HG03439 (cell line): ENCODE data around the gene TM7SF3.
"Not testable (repeated sequence)": the region's sequence is repeated elsewhere in the genome, so short reads cannot be mapped to it uniquely, and the experiment has no call there.

ENCODE experiments used
- ATAC-seq: cut with Tn5 transposase; IDR thresholded peaks from one replicate; pipeline ENCODE4 v1.9.1; 2021; ENCODE audit warnings: mild to moderate bottlenecking, moderate library complexity; ENCODE audit not compliant: unreplicated experiment

The TM7SF3 gene, protein sequence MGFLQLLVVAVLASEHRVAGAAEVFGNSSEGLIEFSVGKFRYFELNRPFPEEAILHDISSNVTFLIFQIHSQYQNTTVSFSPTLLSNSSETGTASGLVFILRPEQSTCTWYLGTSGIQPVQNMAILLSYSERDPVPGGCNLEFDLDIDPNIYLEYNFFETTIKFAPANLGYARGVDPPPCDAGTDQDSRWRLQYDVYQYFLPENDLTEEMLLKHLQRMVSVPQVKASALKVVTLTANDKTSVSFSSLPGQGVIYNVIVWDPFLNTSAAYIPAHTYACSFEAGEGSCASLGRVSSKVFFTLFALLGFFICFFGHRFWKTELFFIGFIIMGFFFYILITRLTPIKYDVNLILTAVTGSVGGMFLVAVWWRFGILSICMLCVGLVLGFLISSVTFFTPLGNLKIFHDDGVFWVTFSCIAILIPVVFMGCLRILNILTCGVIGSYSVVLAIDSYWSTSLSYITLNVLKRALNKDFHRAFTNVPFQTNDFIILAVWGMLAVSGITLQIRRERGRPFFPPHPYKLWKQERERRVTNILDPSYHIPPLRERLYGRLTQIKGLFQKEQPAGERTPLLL

DNA sequence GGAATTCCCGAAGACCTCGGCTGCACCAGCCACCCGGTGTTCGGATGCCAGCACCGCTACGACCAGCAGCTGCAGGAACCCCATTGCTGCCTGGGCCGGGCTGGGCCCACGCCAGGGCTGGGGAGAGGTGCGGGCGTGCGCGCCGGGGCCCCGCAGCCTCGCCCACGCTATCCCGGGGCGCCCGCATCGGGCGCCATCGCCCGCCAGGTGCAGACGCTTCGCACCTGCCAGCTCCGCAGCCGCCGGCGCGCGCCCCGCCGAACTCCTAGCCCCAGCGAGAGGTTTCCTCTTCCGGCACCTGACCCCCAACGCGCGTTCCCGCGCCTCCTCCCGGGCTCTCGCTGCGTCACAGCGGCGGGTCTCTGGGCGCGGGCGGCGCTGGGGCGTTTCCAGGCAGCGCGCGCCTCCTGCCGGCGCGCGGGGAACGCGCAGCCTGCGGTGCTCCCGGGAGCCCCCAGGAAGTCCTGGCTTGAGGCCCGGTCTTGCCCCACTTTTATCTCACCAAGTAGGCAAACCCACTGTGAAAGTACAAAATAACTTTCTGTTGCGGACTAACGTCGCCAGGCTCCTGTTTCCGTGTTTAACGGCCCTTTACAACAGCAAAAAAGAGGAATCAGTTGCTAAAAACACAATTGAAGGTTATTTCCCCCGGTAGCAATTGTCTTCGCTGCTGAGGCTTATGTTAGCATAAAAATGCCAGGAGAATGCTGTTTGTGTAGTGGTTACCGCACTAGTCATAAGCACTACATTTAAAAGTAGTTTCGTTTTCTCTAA lies at the start of gene TM7SF3:
TM7SF3 (minus strand) TSS at position 300 of the 774 bp plus-strand sequence; CDS start at position 84, 216 bp downstream.
- ATAC-seq, result peak; percentile 89

DNA sequence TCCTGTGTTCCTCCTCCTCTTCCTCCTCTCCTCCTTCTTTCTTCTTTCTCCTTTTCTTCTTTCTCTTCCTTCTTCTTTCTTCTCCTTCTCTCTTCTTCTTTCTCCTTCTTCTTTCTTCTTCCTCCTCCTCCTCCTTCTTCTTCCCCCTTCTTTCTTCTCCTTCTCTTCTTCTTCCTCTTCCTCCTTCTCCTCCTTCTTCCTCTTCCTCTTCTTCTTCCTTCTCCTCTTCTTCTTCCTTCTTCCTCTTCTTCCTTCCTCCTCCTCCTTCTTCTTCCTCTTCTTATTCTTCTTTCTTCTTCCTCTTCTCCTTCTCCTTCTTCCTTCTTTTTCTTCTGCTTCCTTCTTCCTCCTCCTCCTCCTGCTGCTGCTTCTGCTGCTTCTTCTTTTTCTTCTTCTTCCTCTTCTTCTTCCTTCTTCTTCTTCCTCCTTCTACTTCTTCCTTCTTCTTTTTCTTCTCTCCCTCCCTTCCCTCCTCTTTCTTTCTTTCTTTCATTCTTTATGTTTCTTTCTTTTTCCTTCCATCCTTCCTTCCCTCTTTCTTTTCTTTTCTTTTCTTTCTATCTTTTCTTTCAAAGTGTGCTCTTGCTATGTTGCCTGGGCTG lies 49.2 kb upstream of the TM7SF3 start:
- ATAC-seq, result no peak

DNA sequence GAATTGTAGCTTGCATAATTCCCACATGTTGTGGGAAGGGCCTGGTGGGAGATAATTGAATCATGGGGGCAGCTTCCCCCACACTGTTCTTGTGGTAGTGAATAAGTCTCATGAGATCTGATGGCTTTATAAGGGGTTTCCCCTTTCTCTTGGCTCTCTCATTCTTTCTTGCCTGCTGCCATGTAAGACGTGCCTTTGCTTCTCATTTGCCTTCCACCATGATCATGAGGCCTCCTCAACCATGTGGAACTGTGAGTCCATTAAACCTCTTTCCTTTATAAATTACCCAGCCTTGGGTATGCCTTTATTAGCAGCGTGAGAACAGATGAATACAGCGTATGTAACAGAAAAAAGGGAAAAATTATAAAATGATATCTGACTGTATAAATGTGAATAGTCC lies 47.1 kb upstream of the TM7SF3 start:
- no peak for ATAC-seq

DNA sequence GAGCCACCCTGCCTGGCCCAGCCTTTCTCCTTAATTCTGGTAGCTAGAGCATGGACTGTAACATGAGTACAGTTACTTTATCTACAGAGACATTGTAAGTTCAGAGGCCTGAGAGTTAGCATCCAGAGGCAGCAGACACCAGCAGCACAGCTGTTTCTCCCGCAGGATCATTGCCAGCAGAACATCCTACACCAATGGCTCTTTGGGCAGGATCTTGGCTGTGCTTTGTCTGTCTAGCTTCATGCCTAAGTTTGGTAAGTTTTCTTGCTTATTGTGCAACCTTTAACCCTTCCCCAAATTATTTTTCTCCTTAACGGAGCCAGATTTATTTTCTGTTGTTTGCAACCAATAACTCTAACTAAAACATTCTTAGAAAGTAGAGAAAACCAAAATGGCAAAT lies 46.6 kb upstream of the TM7SF3 start:
- no peak for ATAC-seq

DNA sequence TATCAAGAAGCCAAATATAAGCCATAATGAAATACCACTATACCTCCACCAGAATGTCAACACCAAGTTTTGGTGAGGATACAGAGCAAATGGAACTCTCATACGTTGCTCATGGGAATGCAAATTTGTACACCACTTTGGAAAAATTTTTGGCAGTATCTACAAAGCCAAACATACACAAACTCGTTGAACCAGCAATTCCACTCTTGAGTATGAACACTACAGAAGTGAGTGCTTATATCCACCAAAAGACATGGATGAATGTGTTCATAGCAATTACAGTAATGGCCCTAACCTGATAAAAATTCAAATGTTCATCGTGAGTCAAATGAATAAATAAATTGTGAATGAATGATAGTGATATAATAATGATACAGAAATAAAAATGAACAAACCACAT lies 43.4 kb upstream of the TM7SF3 start:
- ATAC-seq, result no peak

DNA sequence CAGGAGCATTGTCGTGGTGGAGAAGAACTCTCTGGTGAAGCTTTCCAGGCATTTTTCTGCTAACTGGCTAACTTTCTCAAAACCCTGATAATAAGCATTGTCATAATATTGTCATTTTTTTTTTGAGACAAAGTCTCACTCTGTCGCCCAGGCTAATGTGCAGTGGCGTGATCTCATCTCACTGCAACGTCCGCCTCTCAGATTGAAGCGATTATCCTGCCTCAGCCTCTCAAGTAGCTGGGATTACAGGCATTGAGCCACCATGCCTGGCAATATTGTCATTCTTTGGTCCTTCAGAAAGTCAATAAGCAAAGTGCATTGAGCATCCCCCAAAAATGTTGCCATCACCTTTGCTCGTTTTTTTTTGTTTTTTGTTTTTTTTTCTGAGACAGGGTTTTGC lies 41.8 kb upstream of the TM7SF3 start:
- no peak for ATAC-seq

DNA sequence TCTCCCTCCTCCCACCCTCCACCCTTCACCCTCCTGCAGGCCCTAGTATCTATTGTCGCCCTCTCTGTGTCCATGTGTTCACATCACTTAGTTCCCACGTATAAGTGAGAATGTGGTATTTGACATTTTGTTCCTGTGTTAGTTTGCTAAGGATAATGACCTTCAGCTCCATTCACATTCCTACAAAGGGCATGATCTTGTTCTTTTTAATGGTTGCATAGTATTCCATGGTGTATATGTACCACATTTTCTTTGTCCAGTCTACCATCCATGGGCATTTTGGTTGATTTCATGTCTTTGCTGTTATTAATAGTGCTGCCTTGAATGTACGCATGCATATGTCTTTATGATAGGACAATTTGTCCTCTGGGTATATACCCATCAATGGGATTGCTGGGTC lies 38.6 kb upstream of the TM7SF3 start:
- no peak for ATAC-seq

DNA sequence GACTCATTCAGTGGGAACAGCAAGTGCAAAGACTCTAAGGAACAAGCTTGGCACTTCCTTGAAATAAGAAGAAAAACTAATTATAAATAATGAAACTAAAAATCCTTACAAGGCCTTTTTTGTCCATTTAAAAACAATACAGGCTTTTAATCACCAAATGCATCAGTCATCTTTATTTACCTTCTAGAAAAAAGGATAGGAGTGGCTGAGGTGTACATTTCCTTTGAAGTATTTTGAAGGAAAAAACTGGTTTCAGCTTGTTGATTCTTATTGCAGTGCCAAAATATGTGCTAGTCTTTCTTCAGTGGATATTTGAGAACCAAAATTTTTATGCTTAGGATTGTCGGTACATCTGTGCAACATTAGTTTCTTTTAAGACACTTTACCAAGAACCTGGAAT lies 38.0 kb upstream of the TM7SF3 start:
- no peak for ATAC-seq

DNA sequence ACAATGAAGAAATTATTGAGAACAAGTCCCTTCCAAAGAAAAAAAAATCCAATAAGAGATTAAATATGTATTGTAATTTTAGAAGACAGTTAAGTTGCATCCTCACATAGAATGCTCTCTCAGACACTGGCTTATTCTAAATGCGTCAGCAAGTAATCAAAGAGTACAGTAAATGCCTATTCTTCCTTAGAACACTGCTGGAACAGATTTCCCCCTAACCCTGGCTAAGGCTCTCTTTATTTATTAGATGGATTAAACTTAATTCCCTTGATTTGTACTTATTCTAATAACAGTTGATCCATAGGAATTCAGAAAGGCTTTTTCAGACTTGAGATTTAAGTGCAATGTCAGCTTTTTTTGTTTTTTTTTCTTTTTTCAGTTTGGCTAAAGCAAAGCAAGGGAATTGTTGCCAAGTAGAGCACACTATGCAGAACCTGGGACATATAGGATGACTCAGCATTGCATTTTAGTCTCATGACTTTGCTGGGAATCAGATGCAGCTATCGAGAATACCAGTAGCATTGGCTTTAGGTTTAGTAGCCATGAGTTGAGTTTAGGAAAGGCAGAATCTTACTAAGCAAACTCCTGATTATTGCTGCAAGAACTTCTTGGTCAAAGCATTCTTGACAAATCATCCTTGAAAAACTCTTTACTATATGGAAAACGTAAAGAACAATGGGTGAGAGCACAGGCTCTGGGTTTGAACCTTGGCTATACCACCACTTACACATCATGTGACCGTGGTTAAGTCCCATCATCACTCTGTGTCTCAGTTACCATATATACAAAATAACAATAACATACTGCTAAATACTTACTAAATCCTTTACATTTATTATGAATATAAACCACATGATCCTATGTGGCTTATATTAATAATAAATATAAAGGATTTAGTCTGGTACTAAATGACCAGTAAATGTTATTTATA lies 34.9 kb upstream of the TM7SF3 start:
- ATAC-seq, result no peak

DNA sequence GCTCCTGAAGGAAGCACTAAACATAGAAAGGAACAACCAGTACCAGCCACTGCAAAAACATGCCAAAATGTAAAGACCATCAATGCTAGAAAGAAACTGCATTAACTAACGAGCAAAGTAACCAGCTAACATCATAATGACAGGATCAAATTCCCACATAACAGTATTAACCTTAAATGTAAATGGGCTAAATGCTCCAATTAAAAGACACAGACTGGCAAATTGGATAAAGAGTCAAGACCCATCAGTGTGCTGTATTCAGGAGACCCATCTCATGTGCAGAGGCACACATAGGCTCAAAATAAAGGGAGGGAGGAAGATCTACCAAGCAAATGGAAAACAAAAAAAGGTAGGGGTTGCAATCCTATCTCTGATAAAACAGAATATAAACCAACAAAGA lies 27.8 kb upstream of the TM7SF3 start:
- not testable (repeated sequence) for ATAC-seq

DNA sequence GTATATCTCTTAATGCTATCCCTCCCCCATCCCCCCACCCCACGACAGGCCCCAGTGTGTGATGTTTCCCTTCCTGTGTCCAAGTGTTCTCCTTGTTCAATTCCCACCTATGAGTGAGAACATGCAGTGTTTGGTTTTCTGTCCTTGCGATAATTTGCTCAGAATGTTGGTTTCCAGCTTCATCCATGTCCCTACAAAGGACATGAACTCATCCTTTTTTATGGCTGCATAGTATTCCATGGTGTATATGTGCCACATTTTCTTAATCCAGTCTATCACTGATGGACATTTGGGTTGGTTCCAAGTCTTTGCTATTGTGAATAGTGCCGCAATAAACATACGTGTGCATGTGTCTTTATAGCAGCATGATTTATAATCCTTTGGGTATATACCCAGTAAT lies 26.5 kb upstream of the TM7SF3 start:
- ATAC-seq, result not testable (repeated sequence)

DNA sequence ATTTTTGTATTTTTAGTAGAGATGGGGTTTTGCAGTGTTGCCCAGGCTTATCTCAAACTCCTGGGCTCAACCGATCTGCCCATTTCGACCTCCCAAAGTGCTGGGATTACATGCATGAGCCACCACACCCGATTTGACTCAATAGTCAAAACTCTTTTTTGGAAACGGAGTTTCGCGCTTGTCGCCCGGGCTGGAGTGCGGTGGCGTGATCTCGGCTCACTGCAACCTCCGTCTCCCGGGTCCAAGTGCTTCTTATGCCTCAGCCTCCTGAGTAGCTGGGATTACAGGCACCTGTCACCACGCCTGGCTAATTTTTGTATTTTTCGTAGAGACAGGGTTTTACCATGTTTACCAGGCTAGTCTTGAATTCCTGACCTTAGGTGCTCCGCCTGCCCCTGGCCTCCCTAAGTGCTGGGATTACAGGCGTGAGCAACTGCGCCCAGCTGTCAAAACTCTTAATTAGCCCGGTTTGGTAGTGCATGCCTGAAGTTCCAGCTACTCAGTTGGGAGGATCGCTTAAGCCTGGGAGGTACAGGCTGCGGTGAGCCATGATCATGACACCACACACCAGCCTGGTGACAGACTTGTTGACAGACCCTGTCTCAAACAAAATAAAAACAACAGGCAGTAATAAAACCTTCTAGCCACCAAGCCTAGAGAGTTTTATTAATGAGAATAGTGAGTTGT lies 20.6 kb upstream of the TM7SF3 start:
- no peak for ATAC-seq

DNA sequence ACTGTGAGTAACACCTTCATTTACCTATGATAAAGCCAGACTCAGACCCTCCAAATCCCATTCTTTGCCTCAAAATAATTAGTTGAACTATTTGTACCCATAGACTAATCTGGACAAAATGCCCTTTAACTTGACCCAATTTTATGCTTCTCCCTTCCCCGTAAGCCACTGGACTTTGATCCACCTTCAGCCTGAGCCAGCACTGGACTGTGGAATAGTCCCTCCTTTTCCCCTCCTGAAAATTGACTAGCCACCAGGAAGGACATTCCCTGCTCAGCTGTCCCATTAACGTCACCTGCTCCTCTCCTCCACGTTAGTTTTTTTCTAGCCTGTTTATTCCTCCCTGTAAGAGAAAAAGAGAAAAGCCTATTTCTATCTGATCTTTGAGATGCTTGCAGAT lies 18.5 kb upstream of the TM7SF3 start:
- ATAC-seq, result no peak

DNA sequence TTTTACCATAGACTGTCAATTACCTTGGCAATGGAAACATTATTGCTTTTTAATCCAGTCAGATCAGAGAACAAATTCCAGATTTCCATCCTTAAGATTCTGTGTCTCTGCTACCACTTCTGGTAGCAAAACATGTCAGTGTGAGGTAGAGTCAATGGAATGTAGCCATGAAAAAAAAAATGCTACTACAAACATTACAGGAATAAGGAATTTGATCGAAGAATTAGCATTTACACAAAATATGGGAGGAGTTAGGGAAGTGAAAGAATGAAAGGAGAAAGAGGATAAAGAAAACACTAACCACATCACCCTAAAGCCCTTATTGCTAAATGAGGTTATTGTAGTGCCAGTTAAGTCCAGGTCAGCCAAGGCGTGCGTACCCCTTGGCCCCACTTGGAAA lies 17.3 kb upstream of the TM7SF3 start:
- ATAC-seq, result no peak

DNA sequence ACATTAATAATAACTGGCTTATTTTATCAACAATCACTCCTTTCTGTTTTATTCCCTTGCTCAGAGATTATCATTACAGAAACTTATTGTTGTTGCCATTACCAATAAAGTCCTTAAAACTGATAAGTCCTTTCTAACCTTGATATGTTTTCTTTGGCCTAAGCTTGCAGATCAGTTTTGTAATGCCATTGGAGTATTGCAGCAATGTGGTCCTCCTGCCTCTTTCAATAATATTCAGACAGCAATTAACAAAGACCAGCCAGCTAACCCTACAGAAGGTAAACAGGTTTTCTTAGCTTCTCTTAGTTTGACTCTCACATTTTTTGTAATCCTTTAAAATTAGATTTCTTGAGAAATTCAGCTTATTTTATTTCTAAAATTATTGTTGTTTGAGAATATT lies 12.1 kb upstream of the TM7SF3 start:
- ATAC-seq, result no peak

DNA sequence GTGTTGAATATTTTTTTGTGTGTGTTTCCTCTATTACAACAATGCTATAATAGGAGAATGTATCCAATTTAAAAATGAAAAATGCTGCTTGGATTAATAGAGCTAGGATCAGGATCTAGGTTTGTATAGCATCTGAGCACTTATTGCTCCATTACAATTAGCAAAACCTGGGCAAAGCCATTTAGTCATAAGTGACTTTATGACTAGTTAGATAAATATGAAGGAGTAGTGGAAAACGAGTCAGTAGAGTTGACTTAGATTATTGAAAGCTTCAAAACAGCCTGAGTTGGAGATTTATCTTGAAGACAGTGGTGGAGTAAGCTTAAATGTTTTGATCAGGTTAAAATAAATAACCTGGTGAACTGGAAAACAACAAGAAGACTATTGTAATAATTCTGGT lies 10.9 kb upstream of the TM7SF3 start:
- no peak for ATAC-seq

DNA sequence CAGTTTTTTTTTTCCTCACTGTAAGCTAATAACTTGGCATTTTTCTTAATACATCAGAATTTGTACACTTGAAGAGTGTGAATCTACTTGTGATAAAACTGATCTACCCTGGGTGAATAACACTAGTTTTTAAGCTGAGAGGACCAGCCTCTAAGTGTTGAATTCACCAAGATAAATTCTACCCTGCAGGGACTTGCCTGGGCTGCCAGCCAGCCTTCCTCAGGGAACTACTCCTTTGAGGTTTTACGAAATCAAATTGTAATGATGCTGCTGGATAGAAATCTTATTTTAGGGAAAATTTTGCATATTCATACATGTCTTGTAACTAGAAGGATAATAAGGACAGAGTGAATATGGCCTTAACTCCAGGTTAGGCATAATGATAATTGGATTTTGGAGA lies 10.1 kb upstream of the TM7SF3 start:
- no peak for ATAC-seq

DNA sequence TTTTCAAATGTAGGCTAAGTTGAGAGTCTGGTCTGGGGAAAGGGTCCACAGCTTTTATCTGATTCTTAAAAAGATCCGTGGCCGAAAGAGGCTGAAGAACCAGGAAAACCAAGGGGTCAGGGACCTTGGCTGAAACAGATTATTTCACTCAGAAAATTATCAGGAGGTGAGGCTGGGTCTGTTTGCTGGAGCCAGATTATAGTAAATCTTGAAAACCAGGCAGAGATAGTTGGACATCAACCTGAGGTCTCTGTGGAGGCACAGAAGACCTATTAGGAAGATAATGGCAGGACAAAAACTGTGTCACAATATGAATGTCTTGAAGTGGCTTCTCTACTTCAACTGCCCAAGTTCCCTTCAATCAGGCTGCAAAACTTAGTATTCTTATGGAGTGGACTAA lies 6.6 kb upstream of the TM7SF3 start:
- no peak for ATAC-seq

DNA sequence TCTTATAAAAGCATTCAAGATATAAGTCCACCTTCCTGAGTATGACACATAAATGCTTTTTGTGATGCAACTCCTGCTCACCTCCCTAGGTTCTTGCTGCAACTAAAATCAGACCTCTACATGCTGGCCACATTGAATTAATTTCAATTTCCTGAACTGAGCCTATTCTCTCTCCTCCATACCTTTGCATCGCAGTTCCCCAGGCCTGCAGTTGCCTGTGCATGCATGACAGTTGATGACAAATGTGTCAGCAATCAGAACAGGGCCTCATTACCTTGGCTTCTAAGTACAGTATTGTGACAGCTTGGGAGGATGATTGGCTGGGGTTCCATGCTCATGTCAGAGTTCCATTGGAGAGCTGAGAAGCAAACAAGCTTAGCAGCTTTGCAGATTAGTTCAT lies 3.9 kb upstream of the TM7SF3 start:
- ATAC-seq, result no peak
